OCI-LY7 (cell line): Measurements from ENCODE around the gene LRRC3C.

Source experiments
- EZH2phosphoT487 ChIP-seq: fragments of 200-600 bp; sonication (generic); IDR thresholded peaks from 2 replicates; pipeline ENCODE4 v1.6.1; 2018; ENCODE audit warnings: low read depth, borderline replicate concordance, mild to moderate bottlenecking, mixed run types, antibody characterized with exemption, low read length, moderate library complexity, mixed read lengths
- TF ChIP-seq, protein P1 (sequence below): fragments of 200-600 bp; sonication (generic); conservative IDR thresholded peaks from 2 replicates; pipeline ENCODE4 v1.5.1; 2014; ENCODE audit warnings: mild to moderate bottlenecking, antibody characterized with exemption, low read length, moderate library complexity, mixed read lengths

DNA sequence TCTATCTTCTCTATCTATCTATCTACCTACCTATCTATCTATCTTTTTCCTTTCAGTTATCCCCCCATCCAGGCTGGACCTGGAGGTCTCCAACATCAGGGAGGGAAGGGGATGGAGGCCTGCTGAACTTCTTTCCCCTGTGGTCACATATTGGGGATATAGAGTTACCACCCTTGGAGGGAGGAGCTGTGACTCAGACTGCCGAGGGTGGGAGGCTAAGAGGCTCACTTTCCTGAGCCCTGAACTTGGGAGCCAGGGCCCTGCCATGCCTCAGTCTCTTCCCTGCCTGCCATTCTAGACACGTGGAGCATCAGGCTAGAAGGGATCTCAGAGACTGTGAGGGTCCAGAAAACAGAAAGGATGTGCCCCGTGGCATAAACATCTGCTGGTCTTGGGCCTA, 8.4 kb downstream of the LRRC3C start:
- TF ChIP-seq EZH2phosphoT487 = no peak
- TF ChIP-seq, protein P1, sequence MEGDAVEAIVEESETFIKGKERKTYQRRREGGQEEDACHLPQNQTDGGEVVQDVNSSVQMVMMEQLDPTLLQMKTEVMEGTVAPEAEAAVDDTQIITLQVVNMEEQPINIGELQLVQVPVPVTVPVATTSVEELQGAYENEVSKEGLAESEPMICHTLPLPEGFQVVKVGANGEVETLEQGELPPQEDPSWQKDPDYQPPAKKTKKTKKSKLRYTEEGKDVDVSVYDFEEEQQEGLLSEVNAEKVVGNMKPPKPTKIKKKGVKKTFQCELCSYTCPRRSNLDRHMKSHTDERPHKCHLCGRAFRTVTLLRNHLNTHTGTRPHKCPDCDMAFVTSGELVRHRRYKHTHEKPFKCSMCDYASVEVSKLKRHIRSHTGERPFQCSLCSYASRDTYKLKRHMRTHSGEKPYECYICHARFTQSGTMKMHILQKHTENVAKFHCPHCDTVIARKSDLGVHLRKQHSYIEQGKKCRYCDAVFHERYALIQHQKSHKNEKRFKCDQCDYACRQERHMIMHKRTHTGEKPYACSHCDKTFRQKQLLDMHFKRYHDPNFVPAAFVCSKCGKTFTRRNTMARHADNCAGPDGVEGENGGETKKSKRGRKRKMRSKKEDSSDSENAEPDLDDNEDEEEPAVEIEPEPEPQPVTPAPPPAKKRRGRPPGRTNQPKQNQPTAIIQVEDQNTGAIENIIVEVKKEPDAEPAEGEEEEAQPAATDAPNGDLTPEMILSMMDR = no peak
